Endothelial cell of umbilical vein (primary cell): ENCODE data around the gene CD2AP. TPM values are rescaled to one million over a fixed set of nuclear protein-coding genes. Genes with fewer than 3 reads are reported as not detected.

Source experiments
- BruUV-seq: library from RNA; stranded (reverse); fragments of 400-500 nt; replicated peaks from 2 replicates; lab custom pipeline; 2021; lab: Mats Ljungman, UMichigan
- CTCF ChIA-PET: fragments of 300-600, 350-600 bp; sonication (Branson Sonifier 250); formaldehyde crosslinking; loops from one replicate; lab custom pipeline; 2021; ENCODE audit warnings: antibody characterized with exemption, inconsistent platforms; lab: Charles Lee
- POLR2A ChIA-PET: fragments of 300-600, 350-600 bp; sonication (Branson Sonifier 250); formaldehyde crosslinking; loops from one replicate; lab custom pipeline; 2021; ENCODE audit warnings: antibody characterized with exemption, inconsistent platforms; lab: Charles Lee
- DNase-seq: peaks from one replicate; pipeline ENCODE4 v3.0.0-alpha.2; 2011; ENCODE audit warnings: low read depth, low spot score
- FAIRE-seq: peaks from 2 replicates; lab custom pipeline; 2011; peaks lifted over from hg19 to GRCh38; lab: Jason Lieb, UNC
- H2AFZ ChIP-seq: 2 replicates; pipeline ENCODE4 v1.6.0; 2012; ENCODE audit warnings: low read depth, low read length, control low read depth, inconsistent platforms
- H3K27ac ChIP-seq: 2 replicates; pipeline ENCODE4 v1.5.1; 2011; ENCODE audit warnings: low read depth, mild to moderate bottlenecking, control low read depth, low read length, moderate library complexity; ENCODE audit not compliant: insufficient read depth
- H3K27me3 ChIP-seq, 2 experiments: 2 replicates each; pipeline versions ENCODE4 v1.6.0 to v1.6.1; 2011; ENCODE audit warnings: low read length in 2 of 2, mixed read lengths in 1 of 2; ENCODE audit not compliant: control insufficient read depth in 2 of 2, insufficient read depth in 2 of 2
- H3K36me3 ChIP-seq, 2 experiments: 2 replicates in 1 of 2; 3 replicates in 1 of 2; pipeline ENCODE4 v1.5.1; 2011; ENCODE audit warnings: low read length in 2 of 2, mild to moderate bottlenecking in 1 of 2, moderate library complexity in 1 of 2; ENCODE audit not compliant: control insufficient read depth in 2 of 2, insufficient read depth in 2 of 2; ENCODE audit errors: extremely low read depth in 1 of 2
- H3K4me1 ChIP-seq: 3 replicates; pipeline ENCODE4 v1.5.1; 2011; ENCODE audit warnings: mild to moderate bottlenecking, low read length; ENCODE audit not compliant: control insufficient read depth, insufficient read depth; ENCODE audit errors: extremely low read depth
- H3K4me2 ChIP-seq: 2 replicates; pipeline ENCODE4 v1.6.1; 2011; ENCODE audit warnings: low read length, control low read depth, mixed read lengths; ENCODE audit not compliant: insufficient read depth
- H3K4me3 ChIP-seq, 3 experiments: fragments of 200-600 bp in 1 of 3; sonication (generic), shearing (Covaris generic) in 1 of 3; replicated peaks in 1 of 3; 2 replicates each; pipeline ENCODE4 v1.5.1; 2011 to 2016; ENCODE audit warnings: control low read depth in 3 of 3, low read length in 3 of 3, mild to moderate bottlenecking in 2 of 3, inconsistent platforms in 1 of 3, low read depth in 1 of 3, moderate library complexity in 1 of 3; ENCODE audit not compliant: insufficient read depth in 1 of 3
- H3K79me2 ChIP-seq: 2 replicates; pipeline ENCODE4 v1.6.0; 2012; ENCODE audit warnings: low read length, inconsistent platforms; ENCODE audit not compliant: control insufficient read depth, insufficient read depth
- H3K9ac ChIP-seq: replicated peaks from 2 replicates; pipeline ENCODE3; 2011; ENCODE audit warnings: low read length, control low read depth; ENCODE audit not compliant: insufficient read depth; ENCODE audit errors: extremely low read depth
- H3K9me1 ChIP-seq: replicated peaks from 3 replicates; pipeline ENCODE4 v1.6.0; 2011; ENCODE audit warnings: mild to moderate bottlenecking, low read length; ENCODE audit not compliant: control insufficient read depth, insufficient read depth; ENCODE audit errors: extremely low read depth
- H3K9me3 ChIP-seq: replicated peaks from 2 replicates; pipeline ENCODE4 v1.5.1; 2012; ENCODE audit warnings: low read length, inconsistent platforms; ENCODE audit not compliant: control insufficient read depth, insufficient read depth
- H4K20me1 ChIP-seq: replicated peaks from 2 replicates; pipeline ENCODE3; 2011; ENCODE audit warnings: mild to moderate bottlenecking, low read length; ENCODE audit not compliant: control insufficient read depth, insufficient read depth; ENCODE audit errors: extremely low read depth
- CTCF ChIP-seq, 2 donors: IDR thresholded peaks; 1 replicate in 1 of 2; 2 replicates in 1 of 2; pipeline ENCODE4 v1.5.1; 2011; ENCODE audit warnings: low read length in 2 of 2, mild to moderate bottlenecking in 2 of 2, moderate library complexity in 2 of 2, control low read depth in 1 of 2, inconsistent platforms in 1 of 2, low read depth in 1 of 2; ENCODE audit not compliant: insufficient read depth in 1 of 2; ENCODE audit errors: extremely low read depth in 1 of 2
- EZH2 ChIP-seq: IDR thresholded peaks from 2 replicates; pipeline ENCODE4 v1.6.1; 2012; ENCODE audit warnings: borderline replicate concordance, low read depth, mild to moderate bottlenecking, moderate library complexity, low read length, inconsistent platforms; ENCODE audit not compliant: severe bottlenecking
- FOS ChIP-seq: IDR thresholded peaks from 2 replicates; pipeline ENCODE4 v1.6.1; 2011; ENCODE audit warnings: mild to moderate bottlenecking, low read length, moderate library complexity, borderline replicate concordance; ENCODE audit not compliant: insufficient read depth
- GATA2 ChIP-seq: IDR thresholded peaks from 2 replicates; pipeline ENCODE4 v1.7.0; 2011; ENCODE audit warnings: low read depth, mild to moderate bottlenecking, moderate library complexity, mixed read lengths, low read length; ENCODE audit not compliant: insufficient read length, insufficient read depth
- JUN ChIP-seq: IDR thresholded peaks from 2 replicates; pipeline ENCODE4 v1.6.1; 2011; ENCODE audit warnings: borderline replicate concordance, low read depth; ENCODE audit not compliant: insufficient read length, insufficient read depth
- MAX ChIP-seq: IDR thresholded peaks from 2 replicates; pipeline ENCODE4 v1.6.1; 2011; ENCODE audit not compliant: insufficient read depth, insufficient read length
- MYC ChIP-seq: IDR thresholded peaks from one replicate; pipeline ENCODE4 v1.6.1; 2011; ENCODE audit warnings: mild to moderate bottlenecking, low read depth, low read length
- POLR2A ChIP-seq: IDR thresholded peaks from 2 replicates; pipeline ENCODE4 v1.6.1; 2012; ENCODE audit warnings: low read depth, mild to moderate bottlenecking, control low read depth, low read length
- POLR2AphosphoS5 ChIP-seq: IDR thresholded peaks from 2 replicates; pipeline ENCODE4 v1.6.1; 2012; ENCODE audit warnings: low read depth, mild to moderate bottlenecking, control low read depth, low read length, moderate library complexity; ENCODE audit not compliant: insufficient read depth
- dilution Hi-C: fragments of 300-500 bp; cut with MboI; formaldehyde crosslinking; loops from one replicate; pipeline ENCODE4 v1.15.0; 2019; ENCODE audit warnings: low sequenced_read_pairs; ENCODE audit not compliant: extremely low pct_ligation_motif_present
- intact Hi-C: fragments of 100-400 bp; cut with micrococcal nuclease; formaldehyde crosslinking; loops from one replicate; pipeline ENCODE4 v1.10.0; 2022
- polyA plus RNA-seq, 4 experiments: library from polyadenylated mRNA; depleted of rRNA in 3 of 4; stranded (reverse) in 3 of 4; unstranded in 1 of 4; fragments of >200 nt; gene quantifications; 2 replicates each; pipeline versions ENCODE4 v1.2.1 to v1.2.3, GENCODE V29; 2011 to 2012; ENCODE audit warnings: missing spikeins in 1 of 4
- total RNA-seq: library from RNA; stranded (reverse); gene quantifications from 2 replicates; pipeline ENCODE4 v1.2.3, GENCODE V29; 2021

Gene CD2AP
- total and polyA plus RNA-seq, 2 donors (not counting 3 experiments of a cell fraction or from before 2014, with no cell fraction given) = 4.2 to 39.8 TPM

GRCh38 chr6:47529734-47530133, 52.1 kb downstream of the CD2AP start:
- no peak for TF ChIP-seq POLR2AphosphoS5
- ChIA-PET CTCF (interaction anchor here (1.6 kb wide), 1 partner anchor 10 kb away, joined by 7 read pairs; no protein-coding TSS in a partner anchor), POLR2A (no interaction called here)
- H3K4me2 ChIP-seq = no peak overlapping the region
- no peak overlapping the region for H3K27ac ChIP-seq
- H4K20me1 ChIP-seq = peaks cover 4% of the 10 kb centered on the region
- no peaks in the 10 kb centered on the region for H3K9me3 ChIP-seq
- no peak overlapping the region for H3K4me3 ChIP-seq
- peaks cover 19% of the 10 kb centered on the region for H3K4me1 ChIP-seq
- BruUV-seq = no TSS peak
- peaks cover 3% of the 10 kb centered on the region in 2 experiments for H3K36me3 ChIP-seq
- intact Hi-C loops = loop anchor here (5.0 kb wide), 1 partner anchor 117 kb away; no protein-coding TSS in a partner anchor
- H3K9me1 ChIP-seq = peaks cover 3% of the 10 kb centered on the region
- peaks cover 51% of the 10 kb centered on the region for H3K79me2 ChIP-seq
- FAIRE-seq (no peak), DNase-seq (peak; percentile 36)
- H3K27me3 ChIP-seq = no peaks in the 10 kb centered on the region
- H3K9ac ChIP-seq = no peak overlapping the region
- dilution Hi-C loops = no loop called here
- H2AFZ ChIP-seq = no peak overlapping the region

GRCh38 chr6:47532981-47533585, 55.5 kb downstream of the CD2AP start:
- Histone ChIP-seq H3K27ac (no peak overlapping the region), H2AFZ (no peak overlapping the region), H3K9me1 (no peaks in the 10 kb centered on the region), H4K20me1 (peaks cover 3% of the 10 kb centered on the region), H3K27me3 (no peaks in the 10 kb centered on the region), H3K9me3 (no peaks in the 10 kb centered on the region), H3K36me3 (peaks cover 0 to 5% of the 10 kb centered on the region in 2 experiments), H3K4me1 (peaks cover 6% of the 10 kb centered on the region), H3K4me3 (no peak overlapping the region), H3K4me2 (no peak overlapping the region), H3K9ac (no peak overlapping the region), H3K79me2 (peaks cover 31% of the 10 kb centered on the region)
- CTCF ChIA-PET = interaction anchor here (1.0 kb wide), 1 partner anchor 40 kb away, joined by 3 read pairs; no protein-coding TSS in a partner anchor
- TF ChIP-seq JUN (no peak), GATA2 (no peak), MYC (no peak), CTCF (IDR thresholded peaks at IDR 0.05; ENCODE audit: extremely low read depth in 1 of 2, insufficient read depth in 1 of 2, low read depth in 1 of 2, low read length in 2 of 2) (no peak), EZH2 (no peak), MAX (no peak), FOS (no peak), POLR2A (no peak), POLR2AphosphoS5 (no peak)
- intact Hi-C loops = loop anchor here (5.0 kb wide), 1 partner anchor 121 kb away; no protein-coding TSS in a partner anchor
- BruUV-seq = no TSS peak
- DNase-seq = no peak
- FAIRE-seq = no peak
- POLR2A ChIA-PET = no interaction called here
- dilution Hi-C loops = no loop called here
